LHCN-M2 (cell line): Measurements from ENCODE around the gene XYLT1. TPM values are rescaled to one million over a fixed set of nuclear protein-coding genes. Genes with fewer than 3 reads are reported as not detected.

Source experiments
- DNase-seq: peaks from one replicate; pipeline ENCODE4 v3.0.0-alpha.2; 2012; ENCODE audit warnings: low read depth
- total RNA-seq: library from RNA; depleted of rRNA; stranded (reverse); fragments of >200 nt; gene quantifications from 2 replicates; pipeline ENCODE4 v1.2.3, GENCODE V29; 2014

Gene XYLT1
- total RNA-seq, 1 experiment from 2014 or later: 2.7 TPM

DNA sequence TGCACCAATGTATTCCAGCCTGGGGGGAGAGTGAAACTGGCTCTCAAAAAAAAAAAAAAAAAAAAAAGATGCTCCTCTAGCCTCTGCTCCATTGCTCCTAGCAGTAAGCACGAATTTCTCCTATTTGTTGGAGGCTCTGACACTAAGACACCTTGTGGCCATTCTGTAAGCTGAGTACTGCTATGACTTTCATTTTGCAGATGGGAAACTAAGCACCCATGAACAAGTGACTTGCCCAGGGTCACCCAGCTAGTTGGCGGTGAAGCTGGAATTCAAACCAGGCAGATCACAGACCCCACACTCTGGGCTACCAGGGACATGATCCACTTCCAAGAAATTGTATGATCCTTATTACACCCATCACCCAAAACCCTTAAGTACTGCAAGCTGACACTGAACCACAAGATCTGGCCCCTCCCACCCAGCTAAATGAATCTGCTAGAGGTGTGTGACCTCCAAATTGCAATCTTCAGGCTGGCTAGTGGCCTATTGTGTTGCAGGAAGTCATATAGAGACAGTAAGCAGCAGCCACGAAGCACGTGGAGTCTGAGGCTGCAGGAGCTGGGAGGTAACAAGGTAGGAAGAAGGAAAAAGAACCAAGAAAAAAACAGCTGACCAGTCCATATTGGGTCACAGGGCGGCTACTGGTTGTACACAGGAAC, 209.4 kb downstream of the XYLT1 start:
- no peak for DNase-seq

DNA sequence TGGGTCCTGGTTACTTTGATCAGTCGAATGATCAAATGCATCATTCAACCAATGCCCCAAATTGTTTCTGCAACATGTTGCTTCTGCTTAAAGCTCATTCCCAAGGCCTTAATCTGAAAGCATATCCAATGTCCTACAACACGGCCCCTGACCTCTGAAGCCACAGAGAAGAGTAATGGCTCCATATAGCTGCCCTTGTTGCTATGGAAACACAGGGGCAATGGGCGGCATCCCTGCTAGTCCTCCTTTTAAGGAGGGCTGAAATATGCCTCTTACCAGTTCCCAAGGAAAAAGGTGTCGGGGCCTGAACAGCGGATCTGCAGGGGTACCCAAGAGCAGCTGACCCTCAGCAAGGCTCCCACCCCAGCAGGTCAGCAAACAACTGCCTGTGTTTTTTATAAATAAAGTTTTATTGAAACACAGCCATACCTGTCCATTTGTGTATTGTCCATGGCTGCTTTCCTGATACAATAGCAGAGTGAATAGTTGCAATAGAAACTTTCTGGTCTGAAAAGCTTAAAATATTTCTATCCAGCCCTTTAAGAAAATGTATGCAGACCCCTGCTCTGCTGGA, 210.4 kb downstream of the XYLT1 start:
- DNase-seq: no peak

DNA sequence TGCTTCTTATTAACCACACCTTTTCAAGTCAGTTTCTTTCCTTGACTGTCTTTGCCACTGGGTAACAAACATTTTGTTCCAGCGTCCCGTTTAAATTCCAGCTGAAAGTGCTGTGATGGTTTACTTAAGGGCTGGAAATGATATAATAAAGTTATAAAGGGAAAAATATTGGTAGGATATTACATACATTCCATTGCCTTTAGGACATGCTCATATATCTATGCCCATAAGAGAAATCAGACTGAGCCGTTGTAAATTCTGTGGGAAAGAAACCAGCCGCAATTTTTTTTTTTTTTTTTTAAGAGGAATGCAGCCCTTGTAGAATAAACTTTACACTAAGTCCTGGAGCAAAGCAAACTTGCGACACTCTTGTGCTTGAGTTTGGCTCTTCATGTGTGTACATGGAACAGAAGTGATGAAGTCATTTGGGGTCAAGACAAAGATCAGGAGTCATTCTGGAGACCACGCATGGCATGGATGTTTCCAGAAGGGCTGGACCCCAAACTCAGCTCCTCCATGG, 210.9 kb downstream of the XYLT1 start:
- DNase-seq: no peak

DNA sequence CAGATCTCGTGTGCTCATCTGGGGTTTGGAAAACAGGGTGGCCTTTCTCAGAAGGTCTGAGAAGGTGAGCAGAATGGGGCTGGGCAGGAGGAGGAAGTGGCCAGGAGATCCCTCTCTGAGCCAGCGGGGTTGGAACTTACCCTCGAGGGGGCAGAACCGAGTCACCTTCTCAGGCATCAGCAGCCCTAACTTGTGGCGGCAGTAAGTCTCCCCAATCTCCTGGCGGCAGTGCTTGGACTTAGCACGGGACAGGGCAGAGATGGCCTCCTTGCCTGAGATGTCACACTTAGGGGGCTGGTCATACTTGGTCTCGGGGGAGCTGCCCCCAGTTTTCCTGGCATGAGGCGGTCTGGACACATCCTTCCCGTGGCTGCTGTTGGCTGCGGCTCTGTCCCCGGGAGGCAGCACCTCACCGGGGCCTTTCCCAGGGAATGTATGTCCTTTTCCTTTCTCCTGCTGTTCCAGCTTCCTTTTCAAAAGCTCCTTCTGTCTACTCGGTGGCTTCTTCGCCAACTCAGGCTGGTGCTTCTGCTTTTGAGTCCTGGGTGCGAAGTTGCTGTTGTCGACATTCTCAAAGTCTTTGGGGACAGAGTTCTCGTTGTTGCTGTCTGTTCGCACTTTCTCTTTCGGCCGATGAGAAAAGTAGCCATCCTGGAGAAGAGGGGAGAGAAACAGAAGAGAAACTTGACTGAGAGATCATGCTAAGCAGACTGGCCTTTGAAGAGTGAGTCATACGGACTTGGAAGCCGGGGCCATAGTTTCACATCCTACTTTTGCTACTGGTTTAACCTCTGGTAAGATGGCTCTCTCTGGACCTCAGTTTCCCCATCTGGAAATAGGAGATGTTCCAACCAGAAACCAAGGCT, 211.7 kb downstream of the XYLT1 start:
- no peak for DNase-seq

DNA sequence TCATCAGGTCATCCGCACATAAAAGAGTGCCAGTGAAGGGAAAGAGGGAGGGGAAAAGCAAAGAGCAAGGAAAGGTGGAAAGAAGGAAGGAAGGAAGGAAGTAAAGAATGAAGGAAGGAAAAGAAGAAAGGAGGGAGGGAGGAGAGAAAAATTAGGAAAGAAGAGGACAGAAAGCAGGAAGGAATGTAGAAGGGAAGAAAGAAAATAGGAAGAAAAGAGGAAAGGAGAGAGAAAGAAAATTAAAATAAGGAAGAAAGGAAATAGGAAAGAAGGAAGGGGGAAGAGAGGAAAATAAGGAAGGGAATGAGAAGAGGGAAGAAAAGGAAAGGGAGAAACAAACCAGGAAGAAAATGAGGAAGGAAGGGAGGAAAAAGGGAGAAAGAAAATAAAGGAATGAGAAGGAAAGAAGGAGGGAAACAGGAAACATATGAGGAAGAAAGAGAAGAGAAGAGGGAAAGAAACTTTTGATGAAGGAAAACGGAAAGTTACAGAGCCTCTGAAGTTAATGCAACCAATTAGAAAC, 212.6 kb downstream of the XYLT1 start:
- DNase-seq: no peak

DNA sequence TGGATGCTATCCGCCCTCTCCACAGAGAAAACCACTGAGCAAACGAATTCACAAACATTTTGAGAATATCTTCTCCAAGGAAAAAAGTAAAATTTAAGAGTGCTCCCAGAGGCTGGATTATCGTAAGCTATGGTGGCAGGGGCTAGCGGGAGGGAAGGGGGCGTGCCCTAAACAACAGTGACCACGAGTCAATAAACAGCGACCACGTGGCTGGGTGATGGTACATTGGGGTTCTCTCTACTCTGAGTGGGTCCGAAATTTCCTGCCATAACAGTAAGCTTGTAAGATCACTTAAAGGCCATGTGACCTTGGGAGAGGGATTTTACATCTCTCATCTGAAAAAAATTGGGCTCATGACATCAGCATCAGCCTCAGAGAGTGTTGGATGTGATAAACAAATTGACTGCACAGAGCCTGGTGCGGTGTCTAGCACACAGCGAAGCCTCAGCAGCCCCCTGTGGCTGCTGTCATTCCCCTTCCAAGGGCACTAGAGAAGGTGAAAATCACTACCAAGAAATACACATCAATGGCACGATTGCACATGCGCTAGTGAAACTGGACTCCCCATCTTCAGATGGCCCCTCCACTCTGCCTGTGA, 213.2 kb downstream of the XYLT1 start:
- DNase-seq: no peak

DNA sequence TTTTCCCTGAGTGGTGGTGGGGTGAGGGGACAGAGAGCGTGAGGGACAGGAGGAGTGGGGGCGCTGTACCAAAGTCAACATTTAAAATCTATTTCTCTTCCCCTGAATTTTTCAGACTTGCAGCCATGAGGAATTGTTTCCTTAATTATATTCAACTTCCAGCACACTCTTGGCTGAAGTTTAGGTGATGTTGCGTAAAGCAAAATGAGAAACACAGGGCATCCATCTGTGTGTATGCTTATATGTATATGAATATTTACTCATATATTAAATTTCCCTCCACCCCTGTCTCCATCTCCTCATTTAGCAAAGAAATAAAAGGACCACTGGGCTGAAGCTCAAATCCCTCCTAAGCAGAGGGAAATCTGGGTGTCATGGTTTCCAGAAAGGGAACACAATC, 218.1 kb downstream of the XYLT1 start:
- no peak for DNase-seq

DNA sequence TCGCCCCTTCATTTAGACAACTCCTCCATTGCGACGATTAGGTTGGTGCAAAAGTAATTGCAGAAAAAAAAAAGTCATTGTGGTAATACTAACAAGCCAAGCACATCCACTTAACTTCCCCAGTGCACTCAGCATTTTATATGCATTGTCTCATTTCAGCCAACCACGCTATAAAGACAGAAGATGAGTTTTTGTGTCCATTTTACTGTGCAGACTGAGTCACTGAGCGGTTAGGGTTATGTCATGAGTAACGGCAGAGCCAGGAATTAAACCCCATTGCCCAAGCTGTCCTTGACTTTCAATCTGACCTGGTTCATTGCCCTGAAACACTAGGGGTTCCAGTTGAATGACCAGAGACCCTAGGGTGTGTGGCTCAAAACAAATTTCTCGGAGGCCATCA, 218.7 kb downstream of the XYLT1 start:
- no peak for DNase-seq

DNA sequence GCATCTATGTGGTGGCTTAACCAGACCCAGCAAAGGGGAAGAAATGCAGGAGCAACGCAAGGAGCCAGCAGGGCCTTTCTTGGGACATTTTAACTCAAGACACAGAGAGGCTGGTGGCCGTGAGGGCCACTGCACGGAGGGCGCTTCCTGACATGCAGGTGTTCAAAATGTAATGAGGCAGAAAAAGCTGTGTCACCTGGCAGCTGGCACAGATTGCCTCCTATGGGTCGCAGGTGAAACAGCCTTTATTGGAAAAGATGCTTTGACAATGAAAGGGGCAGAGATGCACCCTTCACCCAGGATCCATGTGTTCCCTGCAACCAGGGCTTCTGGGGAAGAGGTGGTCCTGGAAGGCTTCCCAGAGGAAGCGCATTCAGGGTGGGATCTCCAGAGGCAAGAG, 219.3 kb downstream of the XYLT1 start:
- DNase-seq: no peak

DNA sequence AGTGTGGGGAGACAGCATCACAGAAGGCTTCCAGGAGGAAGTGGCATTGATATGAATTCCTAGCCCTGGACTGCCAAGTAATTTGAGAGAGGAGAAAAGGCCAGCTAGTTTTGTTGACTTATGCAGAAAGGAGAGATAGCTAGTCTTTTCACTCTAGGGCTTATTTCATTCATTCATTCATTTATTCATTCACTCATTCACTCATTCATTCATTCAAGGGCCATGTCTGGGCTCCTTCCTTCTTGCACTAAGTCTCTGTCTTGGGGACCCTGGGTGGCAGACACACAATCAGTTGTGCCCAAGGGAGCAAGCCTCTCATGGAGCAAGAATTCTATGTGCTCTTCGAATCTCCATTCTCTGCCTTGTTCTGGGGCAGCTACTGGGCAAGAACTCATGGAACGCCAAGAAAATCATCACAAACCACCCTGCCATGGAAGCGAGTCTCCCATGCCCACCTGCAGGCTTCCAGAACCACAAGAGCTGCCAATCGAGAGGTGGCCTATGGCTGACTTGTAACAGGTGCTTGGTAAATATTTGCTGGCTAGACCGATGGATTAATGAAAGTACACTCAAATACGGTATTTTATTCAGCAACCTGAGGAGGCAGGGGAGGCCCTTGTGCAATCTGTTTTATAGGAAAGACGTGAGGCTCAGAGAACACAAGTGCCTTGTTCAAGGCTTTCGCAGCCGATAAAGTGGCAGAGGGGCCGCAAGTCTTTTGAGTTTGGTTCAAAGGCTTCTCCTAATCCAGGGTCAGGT, 223.6 kb downstream of the XYLT1 start:
- no peak for DNase-seq

DNA sequence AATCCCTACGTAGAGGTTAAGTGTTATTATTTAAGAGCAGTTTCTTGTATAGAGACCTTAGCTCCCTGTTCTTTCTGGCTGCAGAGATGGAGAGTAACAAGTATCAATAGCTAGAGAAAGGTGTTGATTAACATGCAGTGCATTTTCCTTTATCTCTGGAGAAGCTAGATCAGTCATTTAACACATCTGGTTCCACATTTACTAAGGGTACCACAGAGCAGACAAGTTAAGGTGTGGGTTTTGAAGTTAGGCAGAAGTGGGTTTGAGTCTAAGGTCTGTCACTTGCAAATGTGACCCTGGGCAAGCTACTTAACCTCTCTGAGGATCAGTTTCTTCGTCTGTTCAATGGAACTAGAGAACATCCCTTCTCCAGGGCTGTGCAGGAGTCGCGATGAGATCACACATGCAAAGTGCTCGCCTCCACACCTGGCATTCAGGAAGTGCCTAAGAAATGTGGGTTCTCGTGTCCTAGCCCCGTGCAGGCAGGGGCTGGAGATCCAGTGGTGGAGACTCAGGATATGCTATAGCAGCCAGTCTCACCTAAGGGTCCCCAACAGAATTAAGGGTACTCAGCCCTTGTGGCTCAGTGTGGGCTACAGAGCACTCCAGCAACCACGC, 224.4 kb downstream of the XYLT1 start:
- no peak for DNase-seq

DNA sequence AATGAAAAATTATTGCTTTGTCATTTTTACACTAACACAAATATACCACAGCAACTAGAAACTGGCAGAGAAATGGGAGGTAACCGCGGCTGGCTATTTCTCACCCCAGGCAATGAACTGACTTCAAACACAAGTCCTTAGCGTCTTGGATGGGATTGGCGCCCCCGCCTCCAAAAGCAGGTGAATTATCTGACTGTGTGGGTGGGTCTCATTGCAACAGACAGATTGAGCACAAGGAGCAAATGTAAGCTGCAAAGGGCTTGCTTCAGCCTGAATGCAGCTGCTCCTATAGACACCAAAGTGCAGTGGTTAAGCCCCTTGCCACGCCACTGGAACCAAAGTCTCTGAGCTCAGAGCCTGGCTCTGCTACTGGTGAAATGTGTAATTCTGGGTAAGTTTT, 225.0 kb downstream of the XYLT1 start:
- no peak for DNase-seq

DNA sequence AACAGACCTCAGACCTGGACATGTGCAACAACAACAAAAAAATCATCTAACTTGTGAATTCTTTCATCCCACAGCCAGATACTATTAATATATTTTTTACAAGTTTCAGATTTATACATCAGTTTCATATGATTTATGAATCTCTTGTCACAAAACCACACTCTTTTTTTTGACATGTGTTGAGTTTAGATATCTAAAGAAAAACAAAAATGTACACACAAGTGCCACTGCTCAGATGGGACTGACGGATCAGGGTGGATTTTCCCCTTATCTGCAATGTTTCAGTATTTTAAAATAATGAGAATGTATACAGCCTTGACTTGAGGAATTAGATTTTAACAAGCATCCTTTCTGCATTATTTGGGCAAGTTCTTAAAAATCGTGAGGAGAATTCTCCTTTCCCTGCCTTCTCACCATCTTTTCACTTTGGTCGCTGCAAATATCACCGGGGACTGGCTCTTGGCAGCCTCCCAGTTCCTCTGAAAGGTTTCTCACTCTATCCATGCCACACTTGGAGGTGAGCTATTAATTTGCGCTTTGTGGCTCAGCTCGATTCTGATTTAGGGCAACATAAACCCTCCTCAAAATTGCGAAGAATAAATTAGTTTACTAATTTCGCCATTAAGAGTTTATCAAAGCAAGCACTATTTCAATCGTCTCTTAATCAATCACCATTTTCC, 225.7 kb downstream of the XYLT1 start:
- no peak for DNase-seq

DNA sequence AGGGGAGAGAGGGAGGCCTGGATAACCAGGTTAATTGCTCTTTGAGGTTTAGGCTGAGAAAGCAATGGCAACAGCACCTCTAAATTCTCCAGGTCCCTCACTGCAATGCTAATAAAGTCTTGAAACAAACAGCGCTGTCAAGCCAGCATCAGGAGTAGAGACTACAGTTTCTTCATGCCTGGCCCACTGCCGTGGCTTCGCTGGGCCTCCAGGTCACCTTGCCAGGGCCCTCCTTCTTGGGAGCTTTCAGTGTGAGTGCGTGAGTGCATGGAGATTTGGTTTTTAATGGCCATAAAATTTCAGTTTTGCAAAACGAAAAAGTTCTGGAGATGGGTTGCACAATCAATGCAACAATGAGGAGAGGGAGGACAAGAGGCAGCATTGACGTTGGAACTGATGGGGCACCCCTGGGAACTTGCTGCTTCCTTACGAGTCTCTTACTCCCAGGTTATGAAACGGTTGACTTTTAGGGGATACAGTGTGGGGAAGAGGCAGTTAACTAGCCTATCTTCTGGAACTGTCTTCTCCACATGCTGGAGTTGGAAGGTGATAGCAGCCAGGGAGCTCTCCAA, 229.4 kb downstream of the XYLT1 start:
- no peak for DNase-seq

DNA sequence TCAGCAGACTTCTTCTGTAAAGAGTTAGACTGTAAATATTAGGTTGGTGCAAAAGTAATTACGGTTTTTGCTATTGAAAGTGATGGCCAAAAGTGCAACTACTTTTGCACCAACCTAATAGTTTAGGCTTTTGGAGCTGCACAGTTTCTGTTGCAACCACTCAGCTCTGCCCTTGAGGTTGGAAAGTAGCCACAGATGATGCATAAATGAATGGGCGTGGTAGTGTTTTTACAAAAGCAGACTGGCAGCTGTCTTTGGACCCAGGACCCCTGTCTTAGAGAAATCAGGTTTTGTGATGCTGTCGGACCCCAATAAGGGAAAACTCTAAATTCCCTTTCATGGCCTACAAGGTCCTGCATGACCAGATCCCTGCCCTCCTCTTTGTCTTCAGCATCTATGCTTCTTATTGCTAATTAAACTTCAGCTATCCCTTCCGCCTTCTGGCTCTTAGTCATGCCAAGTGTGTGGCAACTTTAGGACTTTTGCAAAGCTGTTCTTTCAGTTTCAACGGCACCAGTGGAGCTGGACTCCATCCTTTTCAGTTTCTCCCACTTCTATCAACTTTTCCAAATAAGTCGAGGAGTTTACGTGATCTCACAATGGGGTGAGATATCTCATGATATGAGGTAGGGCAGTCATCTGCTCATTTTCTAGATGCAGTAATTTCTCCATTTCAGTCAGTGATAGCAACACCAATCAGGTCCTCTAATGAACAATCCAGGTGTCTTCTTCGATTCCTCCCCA, 232.3 kb downstream of the XYLT1 start:
- DNase-seq: peak; percentile 4

DNA sequence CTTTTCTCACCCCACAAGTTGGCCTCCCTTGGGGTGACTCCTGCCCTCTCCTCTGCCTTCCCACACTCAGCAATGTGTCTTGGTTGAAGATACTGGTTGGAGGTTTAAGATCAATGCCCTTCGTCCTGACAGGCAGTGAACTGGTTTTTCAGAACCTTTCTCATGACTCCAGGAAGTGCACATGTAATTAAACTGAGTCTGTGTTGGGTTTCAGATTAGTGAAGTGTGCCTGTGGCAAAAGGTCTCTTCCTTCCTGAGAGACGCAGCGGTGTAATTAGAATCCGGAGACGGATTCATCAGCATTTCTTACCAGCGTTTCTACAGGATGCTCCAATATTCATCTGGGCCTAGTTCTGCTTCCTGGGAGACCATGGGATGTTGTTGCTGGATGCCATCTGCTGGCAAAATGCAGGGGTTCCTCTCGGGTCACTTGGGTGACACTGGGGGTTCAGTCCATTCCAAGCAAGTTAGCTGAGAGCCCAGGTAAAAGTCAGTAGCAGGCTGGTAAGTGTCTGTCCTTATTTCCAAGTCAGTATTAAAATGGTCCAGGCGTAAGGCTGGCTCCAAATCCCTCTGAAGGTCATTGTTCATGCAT, 233.3 kb downstream of the XYLT1 start:
- no peak for DNase-seq

DNA sequence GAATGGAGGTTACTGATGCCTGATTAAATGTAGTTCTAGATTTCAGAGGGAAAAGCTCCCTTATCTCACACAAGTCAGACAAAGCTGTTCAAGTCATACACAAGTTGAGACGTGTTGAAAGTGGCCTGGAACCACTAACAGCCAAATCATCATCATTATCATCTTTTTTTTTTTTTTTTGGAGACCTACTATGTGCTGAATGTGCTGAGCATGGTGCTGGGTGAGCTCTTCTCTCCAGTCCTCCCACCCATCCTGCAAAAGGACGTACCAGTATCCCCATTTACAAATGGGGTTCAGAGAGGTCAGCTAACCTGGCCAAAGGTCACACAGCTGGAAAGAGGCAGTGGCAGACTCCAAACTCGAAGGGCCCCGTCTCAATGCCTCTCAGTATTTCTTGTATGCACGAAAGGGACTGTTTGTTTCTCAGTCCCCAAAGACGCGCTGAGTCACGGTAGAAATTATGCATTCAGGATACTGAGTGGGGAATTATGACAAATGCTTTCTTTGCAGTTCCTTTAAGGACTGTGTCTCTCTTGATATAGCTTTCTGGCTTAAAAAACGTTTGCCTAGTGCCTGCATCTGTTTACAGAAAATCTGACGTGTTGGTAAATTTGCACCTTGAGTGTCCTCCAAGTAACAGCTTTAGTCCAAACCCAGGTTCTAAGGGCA, 235.5 kb downstream of the XYLT1 start:
- no peak for DNase-seq
